ENCODE data around the gene IPMK. TPM values are rescaled to one million over a fixed set of nuclear protein-coding genes. Genes with fewer than 3 reads are reported as not detected.

IPMK gene
- total and polyA plus RNA-seq, 9 of the 15 experiments (the other 6 are each of a cell fraction or from before 2014, with no cell fraction given): 0.98 to 4.4 (median 2.7) TPM

GRCh38 chr10:58268946-58269781 is 1.5 kb upstream of the IPMK start, which contains the start of gene CISD1 (continued):
- TF ChIP-seq ZZZ3 (IDR thresholded peaks at IDR 0.05) (no peak), FOXP1 (CRISPR knock-in tag; IDR thresholded peaks at IDR 0.05) (peak; percentile 69; the same call in 1 of the 2 replicates), HINFP (tag; conservative IDR thresholded peaks at IDR 0.05; ENCODE audit: low read depth) (no peak), DIDO1 (tag; IDR thresholded peaks at IDR 0.05; ENCODE audit: low read depth) (no peak), MAFG (tag; conservative IDR thresholded peaks at IDR 0.05) (0 out of 2 replicates have a peak, but pooled peaks have one; percentile 26), SMAD1 (IDR thresholded peaks at IDR 0.05; ENCODE audit: low read depth, low read length, partially characterized antibody) (no peak), MTF1 (CRISPR knock-in tag; IDR thresholded peaks at IDR 0.05; ENCODE audit: borderline replicate concordance) (no peak), TAF7 (tag; IDR thresholded peaks at IDR 0.05) (0 out of 2 replicates have a peak, but pooled peaks have one; percentile 66), ZNF318 (IDR thresholded peaks at IDR 0.05; ENCODE audit: borderline replicate concordance in 1 of 2, low read depth in 1 of 2) (no peak), ZNF212 (CRISPR knock-in tag; IDR thresholded peaks at IDR 0.05) (no peak), LARP7 (IDR thresholded peaks at IDR 0.05) (0 out of 2 replicates have a peak, but pooled peaks have one; percentile 39), ZNF140 (CRISPR knock-in tag; IDR thresholded peaks at IDR 0.05) (no peak), NKRF (IDR thresholded peaks at IDR 0.05; ENCODE audit: borderline replicate concordance) (peak; percentile 89)
